Erythroblast (primary cell): ENCODE measurements around the gene KCNT1.

Source experiments
- GATA1 ChIP-seq: IDR thresholded peaks from 2 replicates; pipeline ENCODE4 v1.6.1; 2011; ENCODE audit warnings: low read depth, mild to moderate bottlenecking, control low read depth, low read length, moderate library complexity
- POLR2A ChIP-seq: IDR thresholded peaks from 2 replicates; pipeline ENCODE4 v1.6.1; 2011; ENCODE audit warnings: mild to moderate bottlenecking, low read length

DNA sequence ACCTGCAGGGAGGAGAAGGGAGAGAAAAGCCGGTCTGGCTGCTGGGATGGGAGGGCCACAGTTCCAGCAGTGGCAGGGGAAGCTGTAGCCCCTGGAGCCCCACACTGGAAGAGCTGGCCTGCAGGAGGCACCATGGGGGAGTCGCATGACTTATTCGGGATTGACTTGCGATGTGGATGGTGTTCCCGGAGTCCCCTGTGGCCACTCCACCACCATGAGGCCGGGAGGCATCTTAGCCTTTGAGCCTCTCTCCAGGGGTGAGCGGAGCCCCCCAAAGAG is 92.0 kb downstream of the KCNT1 start:
- no peak for TF ChIP-seq POLR2A
- TF ChIP-seq GATA1, result no peak
